Astrocyte of the spinal cord (primary cell): Measurements from ENCODE around the gene HMGB3.

Experiments used
- DNase-seq: peaks from one replicate; pipeline ENCODE4 v3.0.0; 2011; ENCODE audit warnings: low read depth, low spot score
- H3K4me3 ChIP-seq: 2 replicates; pipeline ENCODE4 v1.5.1; 2011; ENCODE audit warnings: low read depth, mild to moderate bottlenecking, low read length, moderate library complexity
- CTCF ChIP-seq: IDR thresholded peaks from 2 replicates; pipeline ENCODE4 v1.5.1; 2012; ENCODE audit warnings: low read depth, mild to moderate bottlenecking, low read length, inconsistent platforms
- in situ Hi-C: cut with HindIII; loops from 2 replicates; pipeline ENCODE4 v1.10.0; 2017; ENCODE audit warnings: low sequenced_read_pairs

Gene HMGB3

GRCh38 chrX:151031391-151031975, 48.3 kb downstream of the HMGB3 start:
- no peak for TF ChIP-seq CTCF
- H3K4me3 ChIP-seq, result no peak overlapping the region
- no peak for DNase-seq
- in situ Hi-C loops, result no loop called here

DNA sequence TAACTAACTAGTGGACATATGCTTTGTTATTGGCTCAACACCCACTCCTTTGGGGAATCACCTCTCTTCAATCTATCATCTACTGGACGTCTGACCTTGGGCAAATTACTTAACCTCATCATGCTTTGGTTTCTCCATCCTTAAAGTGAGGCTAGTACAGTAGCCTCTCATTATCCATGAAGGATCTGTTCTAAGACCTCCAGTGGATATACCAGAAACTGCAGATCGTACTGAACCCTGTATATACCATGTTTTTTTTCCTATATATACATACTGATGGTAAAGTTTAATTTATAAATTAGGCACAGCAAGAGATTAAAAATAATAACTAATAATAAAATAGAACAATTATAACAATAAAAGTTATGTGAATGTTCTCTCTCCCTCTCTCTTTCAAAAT, 56.2 kb downstream of the HMGB3 start:
- TF ChIP-seq CTCF, result no peak
- no peak overlapping the region for H3K4me3 ChIP-seq
- in situ Hi-C loops, result no loop called here
- DNase-seq, result no peak
